Measurements from ENCODE around the gene CAMTA1.

DNA sequence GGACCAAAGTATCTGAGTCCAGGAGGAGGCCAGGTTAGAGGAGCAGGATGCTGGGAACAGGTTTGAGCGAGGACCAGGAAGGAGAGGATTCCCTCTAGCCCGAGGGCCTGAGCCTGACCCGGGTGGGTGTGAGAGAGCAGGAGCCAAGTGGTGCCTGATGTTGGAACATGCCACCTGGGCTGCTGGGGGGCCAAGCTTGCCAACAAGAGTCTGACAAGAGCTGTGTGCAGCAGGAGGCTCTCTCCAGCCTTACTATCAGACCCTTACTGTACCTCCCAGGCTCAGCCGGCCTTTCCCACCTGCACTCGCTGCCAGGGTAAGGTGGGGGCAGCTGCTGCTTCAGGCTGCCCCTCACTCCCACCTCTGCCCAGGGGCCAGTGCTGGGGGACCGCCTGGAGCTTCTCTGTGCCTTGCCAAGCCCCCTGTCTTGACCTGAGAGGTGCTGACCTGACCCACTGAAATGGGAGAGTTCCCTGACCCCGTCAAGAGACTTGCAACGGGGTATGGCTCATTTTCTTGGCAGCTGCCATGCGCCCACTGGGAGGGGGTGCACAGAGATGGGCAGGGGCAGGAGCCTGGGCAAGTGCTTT lies 826.3 kb downstream of the CAMTA1 start:
- TF ChIP-seq POLR2A (IDR thresholded peaks at IDR 0.05): no peak
- TF ChIP-seq, protein P1, sequence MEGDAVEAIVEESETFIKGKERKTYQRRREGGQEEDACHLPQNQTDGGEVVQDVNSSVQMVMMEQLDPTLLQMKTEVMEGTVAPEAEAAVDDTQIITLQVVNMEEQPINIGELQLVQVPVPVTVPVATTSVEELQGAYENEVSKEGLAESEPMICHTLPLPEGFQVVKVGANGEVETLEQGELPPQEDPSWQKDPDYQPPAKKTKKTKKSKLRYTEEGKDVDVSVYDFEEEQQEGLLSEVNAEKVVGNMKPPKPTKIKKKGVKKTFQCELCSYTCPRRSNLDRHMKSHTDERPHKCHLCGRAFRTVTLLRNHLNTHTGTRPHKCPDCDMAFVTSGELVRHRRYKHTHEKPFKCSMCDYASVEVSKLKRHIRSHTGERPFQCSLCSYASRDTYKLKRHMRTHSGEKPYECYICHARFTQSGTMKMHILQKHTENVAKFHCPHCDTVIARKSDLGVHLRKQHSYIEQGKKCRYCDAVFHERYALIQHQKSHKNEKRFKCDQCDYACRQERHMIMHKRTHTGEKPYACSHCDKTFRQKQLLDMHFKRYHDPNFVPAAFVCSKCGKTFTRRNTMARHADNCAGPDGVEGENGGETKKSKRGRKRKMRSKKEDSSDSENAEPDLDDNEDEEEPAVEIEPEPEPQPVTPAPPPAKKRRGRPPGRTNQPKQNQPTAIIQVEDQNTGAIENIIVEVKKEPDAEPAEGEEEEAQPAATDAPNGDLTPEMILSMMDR (IDR thresholded peaks at IDR 0.05): no peak
